ENCODE data around the gene HBM. TPM values are rescaled to one million over a fixed set of nuclear protein-coding genes. Genes with fewer than 3 reads are reported as not detected.
"Not testable (repeated sequence)": the region's sequence is repeated elsewhere in the genome, so short reads cannot be mapped to it uniquely, and the experiment has no call there.

HBM gene
- total RNA-seq, 3 donors from 2014 or later (not counting 1 experiment from before 2014, with no cell fraction given) = not detected

GRCh38 chr16:173928-174769 is 8.4 kb downstream of the HBM start:
- Mint-ChIP-seq H3K27me3 (ENCODE audit: low read depth in 2 of 2) (peaks cover 29 to 42% of the 10 kb centered on the region in 2 donors), H3K4me3 (peak overlapping the region; percentile 49)
- H3K27me3 ChIP-seq (ENCODE audit: control insufficient read depth, insufficient read depth, low read length) = peaks cover 27% of the 10 kb centered on the region
- H3K4me1 ChIP-seq (ENCODE audit: control insufficient read depth, insufficient read depth, low read length); H3K9me3 ChIP-seq (ENCODE audit: control insufficient read depth, insufficient read depth, low read length); DNase-seq; H3K27ac ChIP-seq (ENCODE audit: low read length); intact Hi-C loops (cut with micrococcal nuclease); H3K36me3 Mint-ChIP-seq; H3K27ac Mint-ChIP-seq; H3K36me3 ChIP-seq (ENCODE audit: control insufficient read depth, insufficient read depth, low read length); H3K4me3 ChIP-seq (ENCODE audit: low read length); H3K4me1 Mint-ChIP-seq; H3K9me3 Mint-ChIP-seq; ATAC-seq: not testable (repeated sequence)
- 14% methylated on average over 6 of the region's 13 CpGs for WGBS (ENCODE audit: insufficient coverage)

GRCh38 chr16:175011-175949 is 9.5 kb downstream of the HBM start:
- Histone ChIP-seq H3K4me3 (ENCODE audit: low read length) (no peak overlapping the region), H3K27ac (ENCODE audit: low read length) (no peak overlapping the region), H3K9me3 (ENCODE audit: control insufficient read depth, insufficient read depth, low read length) (no peaks in the 10 kb centered on the region), H3K4me1 (ENCODE audit: control insufficient read depth, insufficient read depth, low read length) (peaks cover 10% of the 10 kb centered on the region), H3K27me3 (ENCODE audit: control insufficient read depth, insufficient read depth, low read length) (peaks cover 32% of the 10 kb centered on the region), H3K36me3 (ENCODE audit: control insufficient read depth, insufficient read depth, low read length) (no peaks in the 10 kb centered on the region)
- DNase-seq (peak in 1 of 2 donors; percentile 24), ATAC-seq (no peak)
- WGBS (ENCODE audit: insufficient coverage) = 11% methylated on average over 4 of the region's 8 CpGs
- H3K4me1 Mint-ChIP-seq = peaks cover 0 to 10% of the 10 kb centered on the region in 2 donors
- H3K36me3 Mint-ChIP-seq = no peaks in the 10 kb centered on the region
- TF ChIP-seq CTCF (IDR thresholded peaks at IDR 0.05) = no peak
- peaks cover 29 to 40% of the 10 kb centered on the region in 2 donors for H3K27me3 Mint-ChIP-seq (ENCODE audit: low read depth in 2 of 2)
- intact Hi-C loops (cut with micrococcal nuclease) = no loop called here
- peak overlapping the region; percentile 31 for H3K4me3 Mint-ChIP-seq
- H3K27ac Mint-ChIP-seq = no peak overlapping the region
- no peaks in the 10 kb centered on the region for H3K9me3 Mint-ChIP-seq

- H3K36me3 ChIP-seq (ENCODE audit: control insufficient read depth, insufficient read depth, low read length); H3K27ac Mint-ChIP-seq; H3K4me3 ChIP-seq (ENCODE audit: low read length); ATAC-seq; H3K36me3 Mint-ChIP-seq; DNase-seq; H3K9me3 Mint-ChIP-seq; H3K27ac ChIP-seq (ENCODE audit: low read length); H3K4me3 Mint-ChIP-seq; H3K9me3 ChIP-seq (ENCODE audit: control insufficient read depth, insufficient read depth, low read length); H3K4me1 Mint-ChIP-seq; intact Hi-C loops (cut with micrococcal nuclease): not testable (repeated sequence)
- peaks cover 32% of the 10 kb centered on the region for H3K27me3 ChIP-seq (ENCODE audit: control insufficient read depth, insufficient read depth, low read length)
- WGBS (ENCODE audit: insufficient coverage) = 4% methylated on average over 12 of the region's 39 CpGs
- H3K27me3 Mint-ChIP-seq (ENCODE audit: low read depth in 2 of 2) = peaks cover 23 to 35% of the 10 kb centered on the region in 2 donors
- H3K4me1 ChIP-seq (ENCODE audit: control insufficient read depth, insufficient read depth, low read length) = peaks cover 17% of the 10 kb centered on the region
These were observed 10.2 kb downstream of the HBM start for GRCh38 chr16:176006-176405.

- DNase-seq; H3K36me3 ChIP-seq (ENCODE audit: control insufficient read depth, insufficient read depth, low read length); H3K27ac ChIP-seq (ENCODE audit: low read length); intact Hi-C loops (cut with micrococcal nuclease); H3K27ac Mint-ChIP-seq; H3K9me3 ChIP-seq (ENCODE audit: control insufficient read depth, insufficient read depth, low read length); H3K36me3 Mint-ChIP-seq; H3K4me1 Mint-ChIP-seq; H3K9me3 Mint-ChIP-seq; H3K4me3 ChIP-seq (ENCODE audit: low read length): not testable (repeated sequence)
- 6% methylated on average over 39 of the region's 88 CpGs for WGBS (ENCODE audit: insufficient coverage)
- peaks cover 32% of the 10 kb centered on the region for H3K27me3 ChIP-seq (ENCODE audit: control insufficient read depth, insufficient read depth, low read length)
- ATAC-seq = peak; percentile 30 to 44 (median 36)
- Mint-ChIP-seq H3K4me3 (peak within 1 kb of the TSS; percentile 21), H3K27me3 (ENCODE audit: low read depth in 2 of 2) (peaks cover 22 to 34% of the 10 kb centered on the region in 2 donors)
- peaks cover 23% of the 10 kb centered on the region for H3K4me1 ChIP-seq (ENCODE audit: control insufficient read depth, insufficient read depth, low read length)
These were observed 11.0 kb downstream of the HBM start, which contains the start of gene HBA1 for GRCh38 chr16:176477-177382. HBA1 (plus strand) TSS chr16:176680; CDS start chr16:176717, 37 bp downstream.
